ENCODE results near the gene SIK3. TPM values are rescaled to one million over a fixed set of nuclear protein-coding genes. Genes with fewer than 3 reads are reported as not detected.

The SIK3 gene
- total and polyA plus RNA-seq, 2 donors (not counting 3 experiments of a cell fraction or from before 2014, with no cell fraction given), result 10.3 to 21.3 TPM

- POLR2A ChIA-PET, result interaction anchor here (0.6 kb wide), 2 partner anchors 13 to 130 kb away, joined by 5 to 6 read pairs; no protein-coding TSS in a partner anchor
- H3K27ac ChIP-seq (ENCODE audit: insufficient read depth, low read depth, low read length), result no peak overlapping the region
- no TSS peak for BruUV-seq (replicated peaks)
- H3K9me1 ChIP-seq (replicated peaks; ENCODE audit: control insufficient read depth, extremely low read depth, insufficient read depth, low read length), result no peaks in the 10 kb centered on the region
- intact Hi-C loops (cut with micrococcal nuclease), result no loop called here
- DNase-seq (ENCODE audit: low read depth, low spot score), result no peak
- H3K4me3 ChIP-seq (replicated peaks in 1 of 3; ENCODE audit: insufficient read depth in 1 of 3, low read depth in 1 of 3, low read length in 3 of 3), result no peak overlapping the region
- H3K36me3 ChIP-seq (ENCODE audit: control insufficient read depth in 2 of 2, extremely low read depth in 1 of 2, insufficient read depth in 2 of 2, low read length in 2 of 2), result no peaks in the 10 kb centered on the region
- dilution Hi-C loops (cut with MboI; ENCODE audit: extremely low pct_ligation_motif_present, low sequenced_read_pairs), result no loop called here
- FAIRE-seq, result no peak
- H3K4me1 ChIP-seq (ENCODE audit: control insufficient read depth, extremely low read depth, insufficient read depth, low read length), result no peaks in the 10 kb centered on the region
- H3K4me2 ChIP-seq (ENCODE audit: insufficient read depth, low read length), result no peak overlapping the region
- H4K20me1 ChIP-seq (replicated peaks; ENCODE audit: control insufficient read depth, extremely low read depth, insufficient read depth, low read length), result peaks cover 3% of the 10 kb centered on the region
- CTCF ChIA-PET, result interaction anchor here (0.8 to 1.1 kb wide), 3 partner anchors 14 to 26 kb away, joined by 3 to 5 read pairs (median 3); no protein-coding TSS in a partner anchor
- TF ChIP-seq MYC (IDR thresholded peaks at IDR 0.05; ENCODE audit: low read depth, low read length) (no peak), MAX (IDR thresholded peaks at IDR 0.05; ENCODE audit: insufficient read depth, insufficient read length) (no peak), JUN (IDR thresholded peaks at IDR 0.05; ENCODE audit: borderline replicate concordance, insufficient read depth, insufficient read length, low read depth) (no peak), GATA2 (IDR thresholded peaks at IDR 0.05; ENCODE audit: insufficient read depth, insufficient read length, low read depth, low read length) (no peak), EZH2 (IDR thresholded peaks at IDR 0.05; ENCODE audit: borderline replicate concordance, low read depth, low read length, severe bottlenecking) (no peak), POLR2A (IDR thresholded peaks at IDR 0.05; ENCODE audit: low read depth, low read length) (no peak), CTCF (IDR thresholded peaks at IDR 0.05; ENCODE audit: extremely low read depth in 1 of 2, insufficient read depth in 1 of 2, low read depth in 1 of 2, low read length in 2 of 2) (no peak), POLR2AphosphoS5 (IDR thresholded peaks at IDR 0.05; ENCODE audit: insufficient read depth, low read depth, low read length) (no peak), FOS (IDR thresholded peaks at IDR 0.05; ENCODE audit: borderline replicate concordance, insufficient read depth, low read length) (no peak)
- H3K9me3 ChIP-seq (replicated peaks; ENCODE audit: control insufficient read depth, insufficient read depth, low read length), result no peaks in the 10 kb centered on the region
- no peak overlapping the region for H3K9ac ChIP-seq (replicated peaks; ENCODE audit: extremely low read depth, insufficient read depth, low read length)
- H3K79me2 ChIP-seq (ENCODE audit: control insufficient read depth, insufficient read depth, low read length), result no peaks in the 10 kb centered on the region
- no peak overlapping the region for H2AFZ ChIP-seq (ENCODE audit: low read depth, low read length)
- no peaks in the 10 kb centered on the region for H3K27me3 ChIP-seq (ENCODE audit: control insufficient read depth in 2 of 2, insufficient read depth in 2 of 2, low read length in 2 of 2)
Measured at GRCh38 chr11:116986521-116987105, 111.6 kb downstream of the SIK3 start.

Measured in endothelial cell of umbilical vein (primary cell).